NCI-H1048 (cell line): Measurements from ENCODE around the gene NTMT1.

Experiments used
- DNase-seq: peaks from one replicate; lab custom pipeline; 2025; lab: John Stamatoyannopoulos, UW

NTMT1 gene

GRCh38 chr9:129597355-129598088 lies 28.4 kb upstream of the NTMT1 start:
- DNase-seq, result no peak

GRCh38 chr9:129598089-129598596 lies 27.8 kb upstream of the NTMT1 start:
- no peak for DNase-seq

GRCh38 chr9:129601082-129601674 lies 24.8 kb upstream of the NTMT1 start:
- DNase-seq, result no peak

GRCh38 chr9:129602598-129603415 lies 23.2 kb upstream of the NTMT1 start:
- DNase-seq, result no peak

GRCh38 chr9:129604056-129604765 lies 21.8 kb upstream of the NTMT1 start:
- DNase-seq, result no peak

GRCh38 chr9:129604766-129605163 lies 21.2 kb upstream of the NTMT1 start:
- DNase-seq, result no peak

- DNase-seq, result no peak
These were observed 19.6 kb upstream of the NTMT1 start for GRCh38 chr9:129606161-129607026.

- no peak for DNase-seq
These were observed 19.0 kb upstream of the NTMT1 start for GRCh38 chr9:129607027-129607387.

GRCh38 chr9:129608561-129609481 lies 17.1 kb upstream of the NTMT1 start:
- DNase-seq, result no peak

GRCh38 chr9:129609486-129610212 lies 16.3 kb upstream of the NTMT1 start:
- DNase-seq, result no peak

- DNase-seq, result no peak
These were observed 15.8 kb upstream of the NTMT1 start for GRCh38 chr9:129610213-129610472.

GRCh38 chr9:129610473-129611306 lies 15.3 kb upstream of the NTMT1 start:
- peak; percentile 24 for DNase-seq

GRCh38 chr9:129611307-129611800 lies 14.6 kb upstream of the NTMT1 start:
- no peak for DNase-seq

GRCh38 chr9:129612123-129612522 lies 13.8 kb upstream of the NTMT1 start:
- no peak for DNase-seq

GRCh38 chr9:129612815-129613519 lies 13.0 kb upstream of the NTMT1 start:
- no peak for DNase-seq

GRCh38 chr9:129613520-129614175 lies 12.3 kb upstream of the NTMT1 start:
- DNase-seq, result no peak

- no peak for DNase-seq
These were observed 11.0 kb upstream of the NTMT1 start for GRCh38 chr9:129614932-129615331.
